Measurements from ENCODE around the gene CDH6.
"Not testable (repeated sequence)": the region's sequence is repeated elsewhere in the genome, so short reads cannot be mapped to it uniquely, and the experiment has no call there.

Gene CDH6

DNA sequence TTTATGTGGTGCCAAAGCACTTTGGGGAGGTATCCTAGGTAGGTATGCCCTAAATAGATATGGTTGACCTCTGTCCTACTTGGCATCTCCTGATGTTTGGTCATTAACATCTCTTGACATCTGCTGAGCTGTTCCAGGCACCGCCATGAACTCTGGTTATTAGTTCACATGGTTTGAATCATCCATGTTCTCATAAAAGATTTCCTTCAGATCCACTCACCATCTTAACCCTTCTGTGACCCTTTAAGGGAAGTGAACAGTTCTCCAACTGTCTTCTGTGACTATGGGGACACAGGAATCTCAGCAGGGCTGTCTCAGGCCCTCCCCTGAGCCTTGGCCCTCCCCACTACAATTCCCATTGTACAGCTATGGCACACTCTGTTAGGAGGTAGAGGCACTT, 167.7 kb downstream of the CDH6 start:
- Histone ChIP-seq H3K4me2 (no peak overlapping the region), H3K27ac (no peak overlapping the region), H3K4me3 (IDR thresholded peaks at IDR 0.05; ENCODE audit: insufficient read depth, low read depth, low read length) (no peak overlapping the region), H3K9ac (no peak overlapping the region), H3K4me1 (ENCODE audit: low read depth, poor library complexity, severe bottlenecking) (no peaks in the 10 kb centered on the region), H2AFZ (ENCODE audit: low read depth) (no peak overlapping the region), H3K36me3 (ENCODE audit: insufficient read depth) (no peaks in the 10 kb centered on the region), H3K27me3 (ENCODE audit: insufficient read depth, low read depth) (no peaks in the 10 kb centered on the region), H3K79me2 (ENCODE audit: insufficient read depth, low read depth) (no peaks in the 10 kb centered on the region), H4K20me1 (ENCODE audit: insufficient read depth) (no peaks in the 10 kb centered on the region)
- TF ChIP-seq, protein P1, sequence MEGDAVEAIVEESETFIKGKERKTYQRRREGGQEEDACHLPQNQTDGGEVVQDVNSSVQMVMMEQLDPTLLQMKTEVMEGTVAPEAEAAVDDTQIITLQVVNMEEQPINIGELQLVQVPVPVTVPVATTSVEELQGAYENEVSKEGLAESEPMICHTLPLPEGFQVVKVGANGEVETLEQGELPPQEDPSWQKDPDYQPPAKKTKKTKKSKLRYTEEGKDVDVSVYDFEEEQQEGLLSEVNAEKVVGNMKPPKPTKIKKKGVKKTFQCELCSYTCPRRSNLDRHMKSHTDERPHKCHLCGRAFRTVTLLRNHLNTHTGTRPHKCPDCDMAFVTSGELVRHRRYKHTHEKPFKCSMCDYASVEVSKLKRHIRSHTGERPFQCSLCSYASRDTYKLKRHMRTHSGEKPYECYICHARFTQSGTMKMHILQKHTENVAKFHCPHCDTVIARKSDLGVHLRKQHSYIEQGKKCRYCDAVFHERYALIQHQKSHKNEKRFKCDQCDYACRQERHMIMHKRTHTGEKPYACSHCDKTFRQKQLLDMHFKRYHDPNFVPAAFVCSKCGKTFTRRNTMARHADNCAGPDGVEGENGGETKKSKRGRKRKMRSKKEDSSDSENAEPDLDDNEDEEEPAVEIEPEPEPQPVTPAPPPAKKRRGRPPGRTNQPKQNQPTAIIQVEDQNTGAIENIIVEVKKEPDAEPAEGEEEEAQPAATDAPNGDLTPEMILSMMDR (conservative IDR thresholded peaks at IDR 0.05; ENCODE audit: low read depth, low read length), result no peak

DNA sequence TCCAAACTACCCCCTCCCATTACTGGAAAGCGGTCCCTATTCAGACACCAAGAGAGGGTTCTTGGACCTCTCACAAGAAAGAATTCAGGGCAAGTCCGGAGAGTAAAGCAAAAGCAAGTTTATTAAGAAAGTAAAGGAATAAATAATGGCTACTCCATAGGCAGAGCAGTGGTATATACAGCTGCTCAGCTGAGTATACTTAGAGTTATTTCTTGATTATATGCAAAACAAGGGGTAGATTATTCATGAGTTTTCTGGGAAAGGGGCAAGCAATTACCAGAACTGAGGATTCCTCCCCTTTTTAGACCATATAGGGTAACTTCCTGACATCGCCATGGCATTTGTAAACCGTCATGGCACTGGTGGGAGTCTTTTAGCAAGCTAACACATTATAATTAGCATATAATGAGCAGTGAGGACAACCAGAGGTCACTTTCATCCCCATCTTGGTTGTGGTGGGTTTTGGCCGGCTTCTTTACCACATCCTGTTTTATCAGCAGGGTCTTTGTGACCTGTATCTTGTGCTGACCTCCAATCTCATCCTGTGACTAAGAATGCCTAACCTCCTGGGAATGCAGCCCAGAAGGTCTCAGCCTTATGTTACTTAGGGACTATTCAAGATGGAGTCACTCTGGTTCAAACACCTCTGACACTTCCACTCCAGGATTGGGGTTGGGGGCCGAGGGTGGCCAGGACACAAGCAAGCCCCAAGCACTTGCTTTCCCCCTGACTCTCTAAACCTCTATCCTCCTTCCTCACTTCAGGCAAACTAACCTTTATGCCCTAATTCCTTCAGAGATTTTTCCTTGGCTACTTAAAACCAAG, 168.4 kb downstream of the CDH6 start:
- H2AFZ ChIP-seq (ENCODE audit: low read depth); H3K27ac ChIP-seq; H3K4me1 ChIP-seq (ENCODE audit: low read depth, poor library complexity, severe bottlenecking); H3K79me2 ChIP-seq (ENCODE audit: insufficient read depth, low read depth); H4K20me1 ChIP-seq (ENCODE audit: insufficient read depth); H3K9ac ChIP-seq; H3K36me3 ChIP-seq (ENCODE audit: insufficient read depth); H3K4me2 ChIP-seq; H3K4me3 ChIP-seq (IDR thresholded peaks at IDR 0.05; ENCODE audit: insufficient read depth, low read depth, low read length); H3K27me3 ChIP-seq (ENCODE audit: insufficient read depth, low read depth): not testable (repeated sequence)

DNA sequence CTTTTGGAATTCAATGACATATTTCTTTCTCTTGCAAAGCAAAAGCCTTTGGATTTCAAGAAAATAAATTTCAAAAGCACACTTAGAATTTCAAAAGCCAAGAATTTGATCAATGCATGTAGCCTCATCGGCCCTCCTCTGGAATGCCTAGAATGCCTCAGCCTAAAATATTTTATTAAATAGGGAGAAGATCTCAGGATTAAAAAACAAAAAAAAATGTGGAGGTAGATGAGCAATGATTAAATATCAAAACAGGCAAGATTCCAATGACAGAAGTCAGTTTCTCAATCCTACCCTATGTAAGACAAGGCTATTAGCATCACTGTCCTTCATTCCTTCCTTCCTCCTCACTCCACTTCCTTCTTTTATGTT, 169.0 kb downstream of the CDH6 start:
- no peaks in the 10 kb centered on the region for H3K27me3 ChIP-seq (ENCODE audit: insufficient read depth, low read depth)
- H2AFZ ChIP-seq (ENCODE audit: low read depth), result no peak overlapping the region
- H3K4me1 ChIP-seq (ENCODE audit: low read depth, poor library complexity, severe bottlenecking), result no peaks in the 10 kb centered on the region
- no peak overlapping the region for H3K4me3 ChIP-seq (IDR thresholded peaks at IDR 0.05; ENCODE audit: insufficient read depth, low read depth, low read length)
- H3K4me2 ChIP-seq, result no peak overlapping the region
- no peaks in the 10 kb centered on the region for H3K79me2 ChIP-seq (ENCODE audit: insufficient read depth, low read depth)
- TF ChIP-seq, protein P1 (conservative IDR thresholded peaks at IDR 0.05; ENCODE audit: low read depth, low read length), result no peak
- H3K36me3 ChIP-seq (ENCODE audit: insufficient read depth), result no peaks in the 10 kb centered on the region
- H4K20me1 ChIP-seq (ENCODE audit: insufficient read depth), result no peaks in the 10 kb centered on the region
- H3K27ac ChIP-seq, result no peak overlapping the region
- no peak overlapping the region for H3K9ac ChIP-seq

DNA sequence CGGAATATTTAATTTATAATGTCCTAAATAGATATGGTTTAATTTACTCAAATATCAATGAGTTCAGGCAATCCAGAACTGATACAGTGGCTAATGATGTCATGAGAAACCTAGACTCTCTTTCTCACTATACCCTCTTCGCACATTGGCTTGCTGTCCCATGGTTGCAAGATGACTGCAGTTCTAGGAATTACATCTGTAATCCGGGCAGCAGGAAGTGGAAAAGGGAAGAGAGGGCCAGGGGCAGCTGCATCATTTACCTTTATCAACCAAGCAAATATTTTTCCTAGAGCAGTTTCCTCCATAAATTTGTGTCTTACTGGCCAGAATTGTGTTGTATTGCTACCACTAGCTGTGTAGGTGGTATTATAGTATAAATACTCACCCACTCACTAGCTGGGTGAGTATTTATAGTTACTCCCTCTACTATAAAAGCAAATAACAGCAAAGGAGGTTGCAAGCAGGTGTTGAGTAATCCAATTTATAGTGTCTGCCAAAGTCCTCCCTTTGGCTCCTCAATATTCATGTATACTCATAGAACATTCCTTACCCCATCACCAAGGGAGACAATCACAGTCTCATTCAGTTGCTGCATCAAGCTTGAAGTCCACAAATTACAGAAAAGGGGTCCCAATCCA, 169.6 kb downstream of the CDH6 start:
- H3K27ac ChIP-seq, result no peak overlapping the region
- no peaks in the 10 kb centered on the region for H4K20me1 ChIP-seq (ENCODE audit: insufficient read depth)
- no peaks in the 10 kb centered on the region for H3K27me3 ChIP-seq (ENCODE audit: insufficient read depth, low read depth)
- TF ChIP-seq, protein P1 (conservative IDR thresholded peaks at IDR 0.05; ENCODE audit: low read depth, low read length), result no peak
- H3K79me2 ChIP-seq (ENCODE audit: insufficient read depth, low read depth), result no peaks in the 10 kb centered on the region
- no peak overlapping the region for H3K4me3 ChIP-seq (IDR thresholded peaks at IDR 0.05; ENCODE audit: insufficient read depth, low read depth, low read length)
- no peak overlapping the region for H2AFZ ChIP-seq (ENCODE audit: low read depth)
- no peaks in the 10 kb centered on the region for H3K4me1 ChIP-seq (ENCODE audit: low read depth, poor library complexity, severe bottlenecking)
- no peak overlapping the region for H3K9ac ChIP-seq
- H3K4me2 ChIP-seq, result no peak overlapping the region
- no peaks in the 10 kb centered on the region for H3K36me3 ChIP-seq (ENCODE audit: insufficient read depth)
